ENCODE measurements around the gene OSBPL10.

DNA sequence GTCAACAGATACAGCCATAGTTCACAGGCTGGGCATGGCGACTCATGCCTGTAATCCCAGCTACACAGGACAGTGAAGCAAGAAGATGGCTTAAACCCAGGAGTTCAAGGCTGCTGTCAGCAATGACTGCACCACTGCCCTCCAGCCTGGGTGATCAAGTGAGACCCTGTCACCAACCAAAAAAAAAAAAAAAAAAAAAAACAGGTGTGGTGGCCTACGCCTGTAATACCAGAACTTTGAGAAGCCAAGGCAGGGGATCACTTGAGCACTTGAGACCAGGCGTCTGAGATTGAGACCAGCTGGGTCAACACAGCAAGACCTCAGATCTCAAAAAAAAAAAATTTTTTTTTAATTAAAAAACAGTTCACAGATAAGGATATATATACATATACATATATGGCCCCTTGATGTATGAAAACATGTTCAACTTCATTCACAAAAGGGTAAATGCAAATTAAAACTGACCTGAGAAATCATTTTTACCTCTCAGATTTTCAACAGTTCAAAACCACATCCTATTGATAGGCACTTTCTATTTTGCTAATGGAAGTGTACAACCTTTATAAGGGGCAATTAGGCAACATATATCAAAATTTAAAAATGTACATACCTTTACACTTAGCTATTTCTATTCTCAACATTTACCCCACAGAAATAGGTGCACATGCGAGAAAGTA is 51.1 kb downstream of the OSBPL10 start:
- no peak for TF ChIP-seq CTCF (IDR thresholded peaks at IDR 0.05; ENCODE audit: poor library complexity, severe bottlenecking)
- no peak for TF ChIP-seq MXI1 (conservative IDR thresholded peaks at IDR 0.05; ENCODE audit: poor library complexity, severe bottlenecking)
- no peak for TF ChIP-seq POLR2AphosphoS5 (IDR thresholded peaks at IDR 0.05)

Measured in neural cell (in vitro differentiated cells).